H9 (cell line): ENCODE measurements around the gene LPGAT1. TPM values are rescaled to one million over a fixed set of nuclear protein-coding genes. Genes with fewer than 3 reads are reported as not detected.

ENCODE experiments used
- DNase-seq: peaks from one replicate; pipeline ENCODE4 v3.0.0-alpha.2; 2017
- H2AFZ ChIP-seq: one replicate; pipeline ENCODE4 v1.6.1; 2013; ENCODE audit warnings: mild to moderate bottlenecking, low read length, control low read depth, moderate library complexity
- H2AK5ac ChIP-seq: 2 replicates; pipeline ENCODE4 v1.6.1; 2013; ENCODE audit warnings: low read length, control low read depth, mixed read lengths; ENCODE audit not compliant: insufficient read length
- H2BK120ac ChIP-seq: one replicate; pipeline ENCODE4 v1.6.1; 2013; ENCODE audit warnings: low read depth, mild to moderate bottlenecking, low read length, control low read depth, inconsistent platforms; ENCODE audit not compliant: poor library complexity, severe bottlenecking
- H2BK12ac ChIP-seq: 2 replicates; pipeline ENCODE4 v1.6.1; 2013; ENCODE audit warnings: low read length, control low read depth, mixed read lengths, low read depth; ENCODE audit not compliant: insufficient read length
- H2BK15ac ChIP-seq: 2 replicates; pipeline ENCODE4 v1.6.1; 2013; ENCODE audit warnings: low read depth, low read length, control low read depth
- H2BK20ac ChIP-seq: one replicate; pipeline ENCODE4 v1.6.1; 2013; ENCODE audit warnings: low read depth, mild to moderate bottlenecking, low read length, control low read depth, inconsistent platforms; ENCODE audit not compliant: poor library complexity, severe bottlenecking
- H2BK5ac ChIP-seq: 2 replicates; pipeline ENCODE4 v1.6.1; 2013; ENCODE audit warnings: low read length, control low read depth, mixed read lengths; ENCODE audit not compliant: insufficient read length
- H3K14ac ChIP-seq: 2 replicates; pipeline ENCODE4 v1.6.1; 2013; ENCODE audit warnings: low read length, control low read depth; ENCODE audit not compliant: insufficient read depth
- H3K18ac ChIP-seq: 2 replicates; pipeline ENCODE4 v1.6.1; 2013; ENCODE audit warnings: low read depth, mild to moderate bottlenecking, mixed read lengths, low read length, control low read depth; ENCODE audit not compliant: insufficient read length
- H3K23ac ChIP-seq: 2 replicates; pipeline ENCODE4 v1.6.1; 2013; ENCODE audit warnings: low read length, control low read depth, mixed read lengths, low read depth; ENCODE audit not compliant: insufficient read length
- H3K23me2 ChIP-seq: 2 replicates; pipeline ENCODE4 v1.6.1; 2013; ENCODE audit warnings: low read depth, mild to moderate bottlenecking, mixed read lengths, low read length, control low read depth; ENCODE audit not compliant: insufficient read length, poor library complexity, severe bottlenecking
- H3K27ac ChIP-seq: 2 replicates; pipeline ENCODE4 v1.5.1; 2013; ENCODE audit warnings: low read length, control low read depth, mixed read lengths, low read depth; ENCODE audit not compliant: insufficient read length
- H3K27me3 ChIP-seq: 2 replicates; pipeline ENCODE4 v1.6.1; 2013; ENCODE audit warnings: low read length, control low read depth, inconsistent platforms; ENCODE audit not compliant: insufficient read depth
- H3K4ac ChIP-seq: 2 replicates; pipeline ENCODE4 v1.6.1; 2013; ENCODE audit warnings: low read depth, mild to moderate bottlenecking, control low read depth, inconsistent platforms, low read length, moderate library complexity
- H3K4me1 ChIP-seq: 2 replicates; pipeline ENCODE4 v1.6.1; 2013; ENCODE audit warnings: low read length, control low read depth, inconsistent platforms; ENCODE audit not compliant: insufficient read depth
- H3K4me2 ChIP-seq: 2 replicates; pipeline ENCODE4 v1.6.1; 2013; ENCODE audit warnings: low read length, control low read depth, mixed read lengths; ENCODE audit not compliant: insufficient read length, insufficient read depth
- H3K56ac ChIP-seq: 2 replicates; pipeline ENCODE4 v1.6.1; 2013; ENCODE audit warnings: low read depth, mild to moderate bottlenecking, mixed read lengths, low read length, control low read depth; ENCODE audit not compliant: insufficient read length
- H3K79me1 ChIP-seq: 2 replicates; pipeline ENCODE4 v1.6.1; 2013; ENCODE audit warnings: low read depth, mild to moderate bottlenecking, moderate library complexity, low read length, control low read depth, inconsistent platforms; ENCODE audit not compliant: insufficient read depth, poor library complexity, severe bottlenecking
- H3K79me2 ChIP-seq: 2 replicates; pipeline ENCODE4 v1.6.1; 2013; ENCODE audit warnings: low read length, control low read depth, inconsistent platforms; ENCODE audit not compliant: insufficient read depth
- H3K9ac ChIP-seq: 2 replicates; pipeline ENCODE4 v1.6.1; 2013; ENCODE audit warnings: low read length, control low read depth, mixed read lengths; ENCODE audit not compliant: insufficient read length; ENCODE audit errors: extremely low read depth
- H3K9me3 ChIP-seq: one replicate; pipeline ENCODE4 v1.6.1; 2013; ENCODE audit warnings: low read depth, low read length, inconsistent platforms; ENCODE audit not compliant: control insufficient read depth
- H3T11ph ChIP-seq: one replicate; pipeline ENCODE4 v1.6.1; 2013; ENCODE audit warnings: mild to moderate bottlenecking, low read length, control low read depth, inconsistent platforms
- H4K20me1 ChIP-seq: one replicate; pipeline ENCODE4 v1.6.1; 2013; ENCODE audit not compliant: control insufficient read depth, insufficient read length, insufficient read depth
- H4K5ac ChIP-seq: 2 replicates; pipeline ENCODE4 v1.6.1; 2013; ENCODE audit warnings: low read depth, mild to moderate bottlenecking, mixed read lengths, low read length, control low read depth; ENCODE audit not compliant: insufficient read length
- H4K8ac ChIP-seq: replicated peaks from 2 replicates; pipeline ENCODE4 v1.6.1; 2013; ENCODE audit warnings: low read length, control low read depth, mixed read lengths, low read depth; ENCODE audit not compliant: insufficient read length
- H4K91ac ChIP-seq: 2 replicates; pipeline ENCODE4 v1.6.1; 2013; ENCODE audit warnings: low read depth, mild to moderate bottlenecking, moderate library complexity, mixed read lengths, low read length, control low read depth; ENCODE audit not compliant: insufficient read length
- H3K27ac Mint-ChIP-seq, 3 experiments: 2 replicates in 2 of 3; 3 replicates in 1 of 3; pipeline ENCODE4 v1.8.0; 2020 to 2021; ENCODE audit warnings: mixed read lengths in 3 of 3, mild to moderate bottlenecking in 1 of 3, moderate library complexity in 1 of 3
- H3K27me3 Mint-ChIP-seq: 2 replicates; pipeline ENCODE4 v1.8.0; 2021; ENCODE audit warnings: low read depth, mild to moderate bottlenecking, moderate library complexity, mixed read lengths
- H3K36me3 Mint-ChIP-seq, 3 experiments: 2 replicates in 2 of 3; 3 replicates in 1 of 3; pipeline ENCODE4 v1.8.0; 2020 to 2021; ENCODE audit warnings: low read depth in 3 of 3, mixed read lengths in 3 of 3; ENCODE audit not compliant: insufficient read depth in 1 of 3
- H3K4me1 Mint-ChIP-seq, 2 experiments: 2 replicates each; pipeline ENCODE4 v1.8.0; 2020; ENCODE audit warnings: mixed read lengths in 2 of 2
- H3K4me3 Mint-ChIP-seq, 2 experiments: 2 replicates in 1 of 2; 3 replicates in 1 of 2; pipeline ENCODE4 v1.8.0; 2020 to 2021; ENCODE audit warnings: mild to moderate bottlenecking in 2 of 2, mixed read lengths in 2 of 2, moderate library complexity in 1 of 2
- H3K9me3 Mint-ChIP-seq, 2 experiments: 2 replicates in 1 of 2; 3 replicates in 1 of 2; pipeline ENCODE4 v1.8.0; 2020; ENCODE audit warnings: mild to moderate bottlenecking in 2 of 2, mixed read lengths in 2 of 2, moderate library complexity in 1 of 2
- CTCF ChIP-seq: fragments of 200-600 bp; sonication (generic); conservative IDR thresholded peaks from 3 replicates; pipeline ENCODE4 v1.8.0; 2021; ENCODE audit warnings: antibody characterized with exemption, mild to moderate bottlenecking
- WGBS: extraction: QIAGEN DNeasy Blood & Tissue Kit; methylation state at CpG from one replicate; pipeline ENCODE4 v1.1.7; 2013; ENCODE audit warnings: missing lambda C conversion rate, low lambda C conversion rate, mixed read lengths; ENCODE audit not compliant: insufficient read length; ENCODE audit errors: extremely low coverage; 5-methylcytosine and 5-hydroxymethylcytosine counted together
- total RNA-seq: library from RNA; stranded (reverse); gene quantifications from 2 replicates; pipeline ENCODE4 v1.2.1, GENCODE V29; 2021

Gene LPGAT1
- total RNA-seq, 1 experiment from 2014 or later, result 12.2 TPM

- WGBS, result no CpG with 5 or more reads among the region's 7 CpGs
- H3K4me2 ChIP-seq, result no peak overlapping the region
- H3K27ac ChIP-seq, result no peak overlapping the region
- no peaks in the 10 kb centered on the region for H3K79me2 ChIP-seq
- H3K27ac Mint-ChIP-seq, result no peak overlapping the region
- H3K4me1 Mint-ChIP-seq, result no peaks in the 10 kb centered on the region
- H3K9ac ChIP-seq, result no peak overlapping the region
- H4K91ac ChIP-seq, result no peak overlapping the region
- H3K79me1 ChIP-seq, result no peaks in the 10 kb centered on the region
- H3K9me3 ChIP-seq, result no peaks in the 10 kb centered on the region
- DNase-seq, result no peak
- no peak overlapping the region for H3K4ac ChIP-seq
- no peaks in the 10 kb centered on the region for H3K27me3 Mint-ChIP-seq
- no peak overlapping the region for H2BK20ac ChIP-seq
- H4K5ac ChIP-seq, result no peak overlapping the region
- H4K20me1 ChIP-seq, result no peaks in the 10 kb centered on the region
- no peak overlapping the region for H2AFZ ChIP-seq
- no peak overlapping the region for H3K14ac ChIP-seq
- no peak overlapping the region for H2BK15ac ChIP-seq
- no peaks in the 10 kb centered on the region for H3K23me2 ChIP-seq
- H3K18ac ChIP-seq, result no peak overlapping the region
- no peak overlapping the region for H3K23ac ChIP-seq
- no peak overlapping the region for H3K56ac ChIP-seq
- no peak overlapping the region for H2BK120ac ChIP-seq
- H3K27me3 ChIP-seq, result no peaks in the 10 kb centered on the region
- H3K36me3 Mint-ChIP-seq, result no peaks in the 10 kb centered on the region
- no peak overlapping the region for H2BK5ac ChIP-seq
- no peak for TF ChIP-seq CTCF
- no peak overlapping the region for H2AK5ac ChIP-seq
- no peak overlapping the region for H3K4me3 Mint-ChIP-seq
- H3K9me3 Mint-ChIP-seq, result no peaks in the 10 kb centered on the region
- H2BK12ac ChIP-seq, result no peak overlapping the region
- no peaks in the 10 kb centered on the region for H3K4me1 ChIP-seq
- H4K8ac ChIP-seq, result no peak overlapping the region
- no peak overlapping the region for H3T11ph ChIP-seq
Measured at GRCh38 chr1:211843507-211844298, 13.1 kb upstream of the LPGAT1 start.
